ENCODE data around the gene ZNF335. TPM values are rescaled to one million over a fixed set of nuclear protein-coding genes. Genes with fewer than 3 reads are reported as not detected.
A peak's percentile ranks its signal among the peaks of the same experiment; 100 is the strongest.

Gene ZNF335
- total RNA-seq, 6 experiments from 2014 or later: 6.5 to 9.3 (median 7.8) TPM

- DNase-seq (no peak), ATAC-seq (no peak)
- H3K4me1 ChIP-seq: peaks cover 0 to 2% (median 0%) of the 10 kb centered on the region in 4 donors
- peak overlapping the region in 2 of 3 donors; percentile 20 to 46 for H3K4me3 ChIP-seq
- TF ChIP-seq CTCF (IDR thresholded peaks at IDR 0.05) (no peak), POLR2A (IDR thresholded peaks at IDR 0.05) (no peak)
- 26% methylated on average over 4 of the region's 4 CpGs for WGBS (ENCODE audit: insufficient coverage, low coverage, low lambda C conversion rate, missing lambda C conversion rate)
- intact Hi-C loops (cut with DNase I): no loop called here
- no peaks in the 10 kb centered on the region for H3K9me3 ChIP-seq
- H3K27ac ChIP-seq: peak overlapping the region in 2 of 3 donors; percentile 65 to 69
- H3K36me3 ChIP-seq: no peaks in the 10 kb centered on the region
- no peaks in the 10 kb centered on the region for H3K27me3 ChIP-seq
Observed at GRCh38 chr20:45912344-45912682, 59.7 kb downstream of the ZNF335 start.

GRCh38 chr20:45911486-45912343 lies 60.3 kb downstream of the ZNF335 start, which contains the start of gene PLTP:
PLTP (minus strand) TSS chr20:45912155; CDS start chr20:45911452, 703 bp downstream.
- Histone ChIP-seq H3K4me1 (peaks cover 0 to 2% (median 0%) of the 10 kb centered on the region in 4 donors), H3K9me3 (no peaks in the 10 kb centered on the region), H3K4me3 (peak within 1 kb of the TSS; percentile 20 to 46 (median 22)), H3K36me3 (no peaks in the 10 kb centered on the region), H3K27me3 (no peaks in the 10 kb centered on the region), H3K27ac (peak within 1 kb of the TSS; percentile 47 to 69 (median 65))
- no peak for TF ChIP-seq CTCF (IDR thresholded peaks at IDR 0.05)
- peak; percentile 64 for TF ChIP-seq POLR2A (IDR thresholded peaks at IDR 0.05)
- ATAC-seq (peak; percentile 31 to 62 (median 47)), DNase-seq (peak in 2 of 3 donors; percentile 69 to 77)
- intact Hi-C loops (cut with DNase I): no loop called here
- WGBS (ENCODE audit: insufficient coverage, low coverage, low lambda C conversion rate, missing lambda C conversion rate): 5% methylated on average over 12 of the region's 58 CpGs

- Histone ChIP-seq H3K27ac (peak overlapping the region; percentile 47 to 69 (median 65)), H3K4me3 (peak overlapping the region; percentile 20 to 46 (median 22)), H3K27me3 (no peaks in the 10 kb centered on the region), H3K36me3 (no peaks in the 10 kb centered on the region), H3K4me1 (peaks cover 0 to 2% (median 0%) of the 10 kb centered on the region in 4 donors), H3K9me3 (no peaks in the 10 kb centered on the region)
- ATAC-seq: peak; percentile 80 to 84 (median 83)
- WGBS (ENCODE audit: insufficient coverage, low coverage, low lambda C conversion rate, missing lambda C conversion rate): 18% methylated on average over 25 of the region's 43 CpGs
- intact Hi-C loops (cut with DNase I): no loop called here
- TF ChIP-seq POLR2A (IDR thresholded peaks at IDR 0.05) (peak; percentile 32), CTCF (IDR thresholded peaks at IDR 0.05) (no peak)
- peak; percentile 89 to 93 (median 93) for DNase-seq
Observed at GRCh38 chr20:45910670-45911485, 61.1 kb downstream of the ZNF335 start.

GRCh38 chr20:45909817-45910669 lies 62.0 kb downstream of the ZNF335 start:
- TF ChIP-seq POLR2A (IDR thresholded peaks at IDR 0.05) (no peak), CTCF (IDR thresholded peaks at IDR 0.05) (no peak)
- H3K4me3 ChIP-seq: no peak overlapping the region
- DNase-seq: no peak
- no peaks in the 10 kb centered on the region for H3K27me3 ChIP-seq
- intact Hi-C loops (cut with DNase I): no loop called here
- no peak for ATAC-seq
- 63% methylated on average over 12 of the region's 22 CpGs for WGBS (ENCODE audit: insufficient coverage, low coverage, low lambda C conversion rate, missing lambda C conversion rate)
- H3K27ac ChIP-seq: no peak overlapping the region
- H3K4me1 ChIP-seq: peaks cover 0 to 2% (median 0%) of the 10 kb centered on the region in 4 donors
- H3K9me3 ChIP-seq: no peaks in the 10 kb centered on the region
- H3K36me3 ChIP-seq: no peaks in the 10 kb centered on the region

All from right lobe of liver (tissue), 6 donors.